Activated T-helper 1 cell treated with anti-CD3 and anti-CD28 coated beads, Interleukin-12 subunit alpha, Interleukin-12 subunit beta, Interleukin-2, Interleukin-4 antibody, amounts not matched to agents 30 ng/mL and 10 ng/mL and 1 ng/mL, durations not matched to agents 14 hours and 24 hours and 36 hours (primary cell): ENCODE data around the gene NOC3L. TPM values are rescaled to one million over a fixed set of nuclear protein-coding genes. Genes with fewer than 3 reads are reported as not detected.
"Not testable (repeated sequence)": the region's sequence is repeated elsewhere in the genome, so short reads cannot be mapped to it uniquely, and the experiment has no call there.

Experiments used
- DNase-seq: peaks from one replicate; pipeline ENCODE4 v3.0.0; 2021; ENCODE audit warnings: low spot score
- H3K27ac Mint-ChIP-seq: one replicate; pipeline ENCODE4 v1.8.0; 2021; ENCODE audit warnings: mild to moderate bottlenecking, mixed read lengths
- H3K27me3 Mint-ChIP-seq: one replicate; pipeline ENCODE4 v1.8.0; 2022; ENCODE audit warnings: mild to moderate bottlenecking, moderate library complexity, mixed read lengths; ENCODE audit not compliant: insufficient read depth
- H3K36me3 Mint-ChIP-seq: one replicate; pipeline ENCODE4 v1.8.0; 2021; ENCODE audit warnings: low read depth, mixed read lengths
- H3K4me1 Mint-ChIP-seq: one replicate; pipeline ENCODE4 v1.8.0; 2021; ENCODE audit warnings: low read depth, mixed read lengths
- H3K4me3 Mint-ChIP-seq: one replicate; pipeline ENCODE4 v1.8.0; 2021; ENCODE audit warnings: mild to moderate bottlenecking, moderate library complexity, mixed read lengths
- H3K9me3 Mint-ChIP-seq: one replicate; pipeline ENCODE4 v1.8.0; 2021; ENCODE audit warnings: mixed read lengths
- intact Hi-C: fragments of 100-400 bp; cut with micrococcal nuclease; formaldehyde crosslinking; loops from one replicate; pipeline ENCODE4 v1.15.1; 2024
- total RNA-seq: library from RNA; stranded (reverse); gene quantifications from 2 replicates; pipeline ENCODE4 v1.2.3, GENCODE V29; 2022

Gene NOC3L
- total RNA-seq, 1 donor from 2014 or later: 47.8 TPM

DNA sequence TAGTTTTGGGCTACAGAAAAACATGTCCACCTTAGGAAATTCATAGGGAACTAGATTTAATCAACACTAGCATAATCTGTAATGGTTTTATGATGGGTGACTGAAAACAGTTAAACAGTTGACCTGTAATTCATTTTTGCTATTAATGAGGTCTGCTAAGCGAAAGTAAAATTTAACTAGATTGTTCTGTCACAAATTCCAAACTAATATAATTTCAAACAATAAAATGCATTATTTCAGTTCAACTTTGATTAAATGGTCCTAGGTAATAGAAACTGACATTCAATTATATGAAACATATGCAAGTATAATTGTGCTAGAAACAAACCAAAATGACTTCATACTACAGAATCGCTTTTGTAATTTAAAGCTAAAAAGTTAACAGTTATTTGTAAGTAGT, 6.9 kb downstream of the NOC3L start:
- H3K36me3 Mint-ChIP-seq: peaks cover 54% of the 10 kb centered on the region
- intact Hi-C loops: no loop called here
- H3K27ac Mint-ChIP-seq: no peak overlapping the region
- no peak overlapping the region for H3K4me3 Mint-ChIP-seq
- H3K9me3 Mint-ChIP-seq: no peaks in the 10 kb centered on the region
- no peaks in the 10 kb centered on the region for H3K27me3 Mint-ChIP-seq
- peaks cover 30% of the 10 kb centered on the region for H3K4me1 Mint-ChIP-seq
- no peak for DNase-seq

DNA sequence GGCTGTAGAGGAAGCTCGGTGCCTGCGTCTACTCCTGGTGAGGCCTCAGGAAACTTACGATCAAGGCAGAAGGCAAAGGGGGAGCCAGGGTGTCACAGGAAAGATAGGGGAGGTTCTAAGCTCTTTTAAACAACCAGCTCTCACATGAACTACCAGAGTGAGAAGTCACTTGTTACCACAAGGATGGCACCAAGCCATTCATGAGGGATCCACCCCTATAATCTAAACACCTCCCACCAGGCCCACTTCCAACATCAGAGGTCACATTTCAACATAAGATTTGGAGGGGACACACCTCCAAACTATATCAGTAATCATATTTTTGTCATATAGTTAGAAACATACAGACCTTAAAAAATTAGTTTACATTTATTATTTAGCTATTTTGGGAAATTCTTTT, 9.4 kb downstream of the NOC3L start:
- H3K4me1 Mint-ChIP-seq: peaks cover 15% of the 10 kb centered on the region
- H3K27ac Mint-ChIP-seq: no peak overlapping the region
- H3K27me3 Mint-ChIP-seq: no peaks in the 10 kb centered on the region
- no peak overlapping the region for H3K4me3 Mint-ChIP-seq
- DNase-seq: no peak
- no peaks in the 10 kb centered on the region for H3K9me3 Mint-ChIP-seq
- intact Hi-C loops: no loop called here
- H3K36me3 Mint-ChIP-seq: peaks cover 49% of the 10 kb centered on the region

GRCh38 chr10:94351089-94351488, 11.7 kb downstream of the NOC3L start:
- H3K4me3 Mint-ChIP-seq: no peak overlapping the region
- peaks cover 40% of the 10 kb centered on the region for H3K36me3 Mint-ChIP-seq
- no peaks in the 10 kb centered on the region for H3K27me3 Mint-ChIP-seq
- no peaks in the 10 kb centered on the region for H3K4me1 Mint-ChIP-seq
- no peaks in the 10 kb centered on the region for H3K9me3 Mint-ChIP-seq
- DNase-seq: no peak
- no peak overlapping the region for H3K27ac Mint-ChIP-seq
- intact Hi-C loops: no loop called here

GRCh38 chr10:94350500-94350899, 12.2 kb downstream of the NOC3L start:
- H3K27ac Mint-ChIP-seq, H3K4me1 Mint-ChIP-seq, DNase-seq, intact Hi-C loops, H3K4me3 Mint-ChIP-seq, H3K27me3 Mint-ChIP-seq, H3K9me3 Mint-ChIP-seq: not testable (repeated sequence)
- H3K36me3 Mint-ChIP-seq: peaks cover 42% of the 10 kb centered on the region

GRCh38 chr10:94349327-94349726, 13.4 kb downstream of the NOC3L start:
- intact Hi-C loops: no loop called here
- no peak overlapping the region for H3K27ac Mint-ChIP-seq
- H3K4me1 Mint-ChIP-seq: no peaks in the 10 kb centered on the region
- no peaks in the 10 kb centered on the region for H3K27me3 Mint-ChIP-seq
- no peak for DNase-seq
- H3K9me3 Mint-ChIP-seq: no peaks in the 10 kb centered on the region
- H3K36me3 Mint-ChIP-seq: peaks cover 39% of the 10 kb centered on the region
- H3K4me3 Mint-ChIP-seq: no peak overlapping the region

DNA sequence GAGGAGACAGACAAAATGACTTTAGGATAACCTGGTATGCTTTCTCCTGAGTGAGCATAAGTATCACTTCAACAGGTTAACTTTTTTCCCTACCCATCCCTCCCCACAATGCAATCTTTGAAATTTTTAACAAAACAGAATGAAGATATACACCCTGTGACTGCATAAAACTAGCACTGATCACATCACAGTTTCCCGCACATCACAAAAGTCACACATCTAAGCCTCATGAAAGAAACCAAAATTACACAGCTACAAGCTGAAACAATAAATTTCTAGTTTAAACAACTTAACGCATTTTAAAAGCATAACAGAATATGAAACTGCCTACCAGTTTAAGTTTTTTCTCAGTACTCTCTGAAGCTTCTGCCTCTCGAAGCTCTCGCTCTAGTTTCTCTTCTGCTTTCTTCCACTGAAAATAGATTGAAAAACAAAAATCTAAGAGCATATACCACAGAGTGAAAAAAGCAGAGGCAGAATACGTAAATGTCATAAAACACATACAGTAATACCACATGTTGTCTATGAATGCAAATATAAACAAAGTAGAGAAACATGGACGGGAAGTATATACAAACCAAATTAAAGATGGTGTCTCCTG, 18.1 kb downstream of the NOC3L start:
- Mint-ChIP-seq H3K9me3 (no peaks in the 10 kb centered on the region), H3K27me3 (no peaks in the 10 kb centered on the region), H3K36me3 (peaks cover 41% of the 10 kb centered on the region), H3K4me1 (no peaks in the 10 kb centered on the region), H3K4me3 (no peak overlapping the region), H3K27ac (no peak overlapping the region)
- intact Hi-C loops: no loop called here
- DNase-seq: no peak

GRCh38 chr10:94343151-94343550, 19.6 kb downstream of the NOC3L start:
- Mint-ChIP-seq H3K9me3 (no peaks in the 10 kb centered on the region), H3K27me3 (no peaks in the 10 kb centered on the region), H3K36me3 (peaks cover 49% of the 10 kb centered on the region), H3K4me1 (no peaks in the 10 kb centered on the region), H3K27ac (no peak overlapping the region), H3K4me3 (no peak overlapping the region)
- intact Hi-C loops: no loop called here
- DNase-seq: no peak

- no peak for DNase-seq
- H3K4me3 Mint-ChIP-seq: no peak overlapping the region
- no peaks in the 10 kb centered on the region for H3K27me3 Mint-ChIP-seq
- no peaks in the 10 kb centered on the region for H3K4me1 Mint-ChIP-seq
- H3K27ac Mint-ChIP-seq: no peak overlapping the region
- H3K9me3 Mint-ChIP-seq: no peaks in the 10 kb centered on the region
- peaks cover 55% of the 10 kb centered on the region for H3K36me3 Mint-ChIP-seq
- intact Hi-C loops: no loop called here
Measured at GRCh38 chr10:94334857-94335256, 27.9 kb downstream of the NOC3L start.

GRCh38 chr10:94333051-94333450, 29.7 kb downstream of the NOC3L start:
- Mint-ChIP-seq H3K27ac (no peak overlapping the region), H3K27me3 (no peaks in the 10 kb centered on the region), H3K9me3 (no peaks in the 10 kb centered on the region), H3K36me3 (peaks cover 42% of the 10 kb centered on the region), H3K4me3 (no peak overlapping the region), H3K4me1 (no peaks in the 10 kb centered on the region)
- no peak for DNase-seq
- intact Hi-C loops: no loop called here

GRCh38 chr10:94328613-94329012, 34.1 kb downstream of the NOC3L start:
- Mint-ChIP-seq H3K27me3 (no peaks in the 10 kb centered on the region), H3K36me3 (peaks cover 25% of the 10 kb centered on the region), H3K9me3 (no peaks in the 10 kb centered on the region), H3K4me1 (no peaks in the 10 kb centered on the region), H3K4me3 (no peak overlapping the region), H3K27ac (no peak overlapping the region)
- DNase-seq: no peak
- intact Hi-C loops: no loop called here

- Mint-ChIP-seq H3K27me3 (no peaks in the 10 kb centered on the region), H3K36me3 (peaks cover 22% of the 10 kb centered on the region), H3K9me3 (no peaks in the 10 kb centered on the region), H3K4me3 (no peak overlapping the region), H3K4me1 (no peaks in the 10 kb centered on the region), H3K27ac (no peak overlapping the region)
- DNase-seq: no peak
- intact Hi-C loops: no loop called here
Measured at GRCh38 chr10:94327649-94328048, 35.1 kb downstream of the NOC3L start.

GRCh38 chr10:94324609-94325233, 38.0 kb downstream of the NOC3L start:
- no peak overlapping the region for H3K4me3 Mint-ChIP-seq
- H3K27me3 Mint-ChIP-seq: no peaks in the 10 kb centered on the region
- no peak overlapping the region for H3K27ac Mint-ChIP-seq
- no peaks in the 10 kb centered on the region for H3K4me1 Mint-ChIP-seq
- no peak for DNase-seq
- H3K9me3 Mint-ChIP-seq: no peaks in the 10 kb centered on the region
- intact Hi-C loops: loop anchor here (5.0 kb wide), 1 partner anchor 502 kb away; no protein-coding TSS in a partner anchor
- H3K36me3 Mint-ChIP-seq: peaks cover 14% of the 10 kb centered on the region

DNA sequence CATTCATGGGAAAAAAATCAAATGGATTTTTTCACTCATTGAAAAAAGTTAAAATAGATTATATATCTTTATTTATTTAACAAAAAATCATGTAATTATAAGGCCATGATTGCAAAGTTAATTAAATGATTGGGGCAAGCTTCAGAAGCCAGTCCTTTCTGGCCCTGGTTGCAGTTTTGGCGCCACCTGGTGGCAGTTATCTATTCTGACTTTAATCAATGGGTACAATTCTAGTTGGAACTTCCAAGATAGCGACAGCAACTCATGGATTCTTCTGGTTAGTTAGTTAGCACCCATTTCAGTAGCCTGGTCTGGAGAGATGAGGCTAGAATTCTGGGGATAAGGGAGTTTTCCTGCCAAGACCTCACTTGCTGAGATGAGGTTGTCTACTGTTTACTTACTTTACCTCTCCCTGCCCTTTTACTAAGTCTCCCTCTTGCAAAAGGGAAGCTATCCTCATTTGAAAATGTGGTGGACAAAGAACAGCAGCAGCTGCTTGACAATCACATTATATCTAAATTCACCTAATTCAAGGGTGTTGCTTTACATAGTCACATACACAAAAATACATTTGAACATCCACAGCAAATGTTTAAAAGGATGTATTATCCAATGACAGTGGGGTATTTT, 42.3 kb downstream of the NOC3L start:
- peak; percentile 36 for DNase-seq
- Mint-ChIP-seq H3K36me3 (peaks cover 4% of the 10 kb centered on the region), H3K27me3 (no peaks in the 10 kb centered on the region), H3K4me3 (no peak overlapping the region), H3K27ac (no peak overlapping the region), H3K4me1 (no peaks in the 10 kb centered on the region), H3K9me3 (no peaks in the 10 kb centered on the region)
- intact Hi-C loops: loop anchor here (1.0 to 5.0 kb wide), 2 partner anchors 40 to 498 kb away; no protein-coding TSS in a partner anchor
